ENCODE measurements around the gene PATE1.
"Not testable (repeated sequence)": the region's sequence is repeated elsewhere in the genome, so short reads cannot be mapped to it uniquely, and the experiment has no call there.

PATE1 gene, protein sequence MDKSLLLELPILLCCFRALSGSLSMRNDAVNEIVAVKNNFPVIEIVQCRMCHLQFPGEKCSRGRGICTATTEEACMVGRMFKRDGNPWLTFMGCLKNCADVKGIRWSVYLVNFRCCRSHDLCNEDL

GRCh38 chr11:125745979-125746378 lies at the start of gene PATE1:
TSS of gene PATE1 (plus strand) at chr11:125746279. CDS start at chr11:125746305, 26 bp downstream.
- DNase-seq (ENCODE audit: low read depth): no peak

DNA sequence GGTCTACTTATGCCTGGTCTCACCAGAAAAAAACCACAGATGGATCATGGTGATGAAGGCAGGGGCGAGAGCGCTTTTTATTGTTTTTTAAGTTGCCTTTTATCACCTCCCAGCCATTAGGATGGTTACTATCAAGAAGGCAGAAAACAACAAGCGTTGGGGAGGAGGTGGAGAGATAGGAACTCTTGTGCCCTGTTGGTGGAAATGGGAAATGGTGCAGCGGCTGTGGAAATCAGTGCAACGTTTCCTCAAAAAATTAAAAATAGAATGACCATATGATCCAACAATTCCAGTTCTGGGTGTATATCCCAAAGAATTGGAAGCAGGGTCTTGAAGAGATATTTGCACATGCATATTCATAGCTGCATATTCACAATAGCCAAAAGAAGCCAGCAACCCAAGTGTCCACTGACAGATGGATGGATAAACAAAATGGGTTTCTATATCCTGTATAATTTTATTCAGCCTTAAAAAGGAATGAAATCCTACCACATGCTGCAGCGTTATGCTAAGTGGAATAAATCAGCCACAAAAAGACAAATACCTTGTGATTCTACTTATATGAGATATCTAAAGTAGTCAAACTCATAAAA lies 45.0 kb upstream of the PATE1 start:
- no peak for DNase-seq (ENCODE audit: low read depth)

DNA sequence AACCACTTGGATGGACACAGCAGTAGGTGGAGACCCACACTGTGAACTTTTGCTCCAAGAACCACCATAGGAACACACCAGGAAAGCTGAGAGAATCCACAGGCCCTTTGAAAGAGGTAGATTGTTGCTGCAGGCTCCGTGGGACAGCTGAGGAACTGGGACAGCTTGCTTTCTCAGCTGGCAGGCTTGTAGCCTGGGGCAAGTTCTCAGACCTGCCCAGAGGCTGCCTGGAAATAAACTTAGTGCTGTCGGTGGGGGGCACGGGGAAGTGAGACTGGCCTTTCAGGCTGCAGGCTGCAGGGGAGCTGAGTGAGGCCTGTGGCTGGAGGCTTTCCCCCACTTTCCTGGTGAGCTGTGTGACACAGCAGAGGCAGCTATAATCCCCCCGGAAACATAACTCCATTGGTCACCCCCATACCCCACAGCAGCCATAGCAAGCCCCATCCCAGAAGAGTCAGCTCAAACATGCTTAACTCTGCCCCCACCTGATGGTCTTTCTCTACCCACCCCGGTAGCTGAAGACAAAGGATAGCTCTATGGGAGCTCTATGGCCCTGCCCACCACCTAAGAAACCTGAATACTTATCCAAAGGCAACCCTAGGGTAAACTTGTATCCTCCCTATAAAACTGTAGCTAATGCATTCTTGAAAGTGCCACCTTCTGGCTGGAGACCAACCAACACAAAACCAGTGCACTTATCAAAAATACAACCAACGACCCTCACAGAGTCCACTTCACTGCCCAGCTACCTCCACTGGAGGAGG lies 44.0 kb upstream of the PATE1 start:
- no peak for DNase-seq (ENCODE audit: low read depth)

DNA sequence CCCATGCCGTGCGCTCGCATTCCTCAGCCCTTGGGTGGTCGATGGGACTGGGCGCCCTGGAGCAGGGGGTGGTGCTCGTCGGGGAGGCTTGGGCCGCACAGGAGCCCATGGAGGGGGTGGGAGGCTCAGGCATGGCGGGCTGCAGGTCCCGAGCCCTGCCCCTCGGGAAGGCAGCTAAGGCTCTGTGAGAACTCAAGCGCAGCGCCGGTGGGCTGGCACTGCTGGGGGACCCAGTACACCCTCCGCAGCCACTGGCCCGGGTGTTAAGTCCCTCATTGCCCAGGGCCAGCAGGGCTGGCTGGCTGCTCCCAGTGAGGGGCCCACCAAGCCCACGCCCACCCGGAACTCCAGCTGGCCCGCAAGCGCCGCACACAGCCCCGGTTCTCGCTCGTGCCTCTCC lies 41.4 kb upstream of the PATE1 start:
- not testable (repeated sequence) for DNase-seq (ENCODE audit: low read depth)

DNA sequence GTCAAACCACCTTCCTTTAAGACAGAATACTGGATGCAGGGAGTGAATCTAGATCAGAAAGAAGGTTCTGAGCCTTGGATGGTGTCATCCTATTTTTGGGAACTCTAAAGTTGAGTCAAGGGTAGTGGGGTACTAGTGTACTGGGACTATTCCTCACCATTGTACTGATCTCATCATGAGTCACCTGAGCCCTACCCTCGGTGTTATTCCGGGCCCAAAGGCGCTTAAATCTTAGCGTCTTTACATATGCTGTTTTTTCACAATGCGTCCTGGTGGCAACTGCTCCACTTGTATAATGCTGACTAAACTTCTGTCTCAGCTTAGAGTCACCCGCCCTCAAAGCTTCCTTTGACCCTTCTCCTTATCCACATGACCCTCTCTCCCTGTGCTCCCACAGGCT lies 25.3 kb upstream of the PATE1 start:
- no peak for DNase-seq (ENCODE audit: low read depth)

DNA sequence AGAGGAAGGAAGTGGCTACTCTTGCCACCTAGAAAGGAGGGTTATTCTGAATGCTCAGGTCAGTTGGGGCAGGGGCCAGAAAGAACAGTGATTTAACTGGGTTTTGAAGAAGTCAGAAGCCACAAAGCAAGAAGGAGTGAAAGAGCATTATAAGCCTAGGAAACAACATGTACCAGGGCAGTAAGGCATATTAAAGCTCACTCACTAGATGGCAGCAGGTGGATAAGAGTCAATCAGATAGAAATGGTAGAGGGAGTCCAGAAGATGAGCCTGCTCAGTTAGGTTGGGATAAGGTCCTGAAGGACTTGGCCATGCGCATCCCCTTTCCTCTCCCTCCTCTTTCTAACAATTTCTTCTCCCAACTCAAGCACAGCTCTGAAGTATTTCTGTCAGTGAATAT lies 22.0 kb upstream of the PATE1 start:
- no peak for DNase-seq (ENCODE audit: low read depth)

DNA sequence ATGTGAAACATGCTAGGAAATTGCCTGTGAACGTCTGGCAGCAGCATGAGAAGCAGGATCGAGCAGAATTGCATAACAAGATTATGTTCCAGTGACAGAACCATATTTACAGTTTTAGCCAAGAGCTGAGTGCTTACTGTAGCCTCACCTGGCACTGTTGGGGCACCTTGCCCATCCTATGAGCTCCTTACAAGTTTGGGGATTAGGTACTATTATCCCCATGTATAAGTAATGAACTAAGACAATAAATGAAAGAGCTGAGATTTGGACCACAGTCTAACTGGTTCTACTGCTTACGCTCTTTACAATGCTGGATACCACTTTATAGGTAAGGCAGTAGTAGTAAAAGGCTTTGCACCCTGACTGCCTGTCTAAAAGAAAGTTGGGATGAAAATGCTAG lies 17.1 kb upstream of the PATE1 start:
- DNase-seq (ENCODE audit: low read depth): no peak

DNA sequence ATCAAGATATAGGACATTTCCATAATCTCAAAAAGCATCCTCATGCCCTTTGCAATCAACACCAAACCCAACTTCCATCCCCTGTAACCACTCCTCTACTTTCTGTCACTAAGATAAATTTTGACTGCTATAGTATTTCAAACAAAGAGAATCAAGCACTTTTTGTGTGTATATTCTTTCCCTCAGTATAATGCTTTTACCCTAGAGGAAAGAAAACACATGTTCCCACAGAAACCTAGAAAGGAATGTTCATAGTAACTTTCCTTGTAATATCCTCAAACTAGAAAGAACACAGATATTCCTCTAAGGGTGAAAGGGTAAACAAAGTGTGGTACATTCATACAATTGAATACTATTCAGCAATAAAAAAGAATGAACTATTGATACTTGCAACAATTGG lies 5.5 kb upstream of the PATE1 start:
- no peak for DNase-seq (ENCODE audit: low read depth)

- DNase-seq (ENCODE audit: low read depth): no peak
These were observed 2.4 kb upstream of the PATE1 start for GRCh38 chr11:125743681-125744080.

GRCh38 chr11:125750629-125751028 lies 4.5 kb downstream of the PATE1 start:
- no peak for DNase-seq (ENCODE audit: low read depth)

DNA sequence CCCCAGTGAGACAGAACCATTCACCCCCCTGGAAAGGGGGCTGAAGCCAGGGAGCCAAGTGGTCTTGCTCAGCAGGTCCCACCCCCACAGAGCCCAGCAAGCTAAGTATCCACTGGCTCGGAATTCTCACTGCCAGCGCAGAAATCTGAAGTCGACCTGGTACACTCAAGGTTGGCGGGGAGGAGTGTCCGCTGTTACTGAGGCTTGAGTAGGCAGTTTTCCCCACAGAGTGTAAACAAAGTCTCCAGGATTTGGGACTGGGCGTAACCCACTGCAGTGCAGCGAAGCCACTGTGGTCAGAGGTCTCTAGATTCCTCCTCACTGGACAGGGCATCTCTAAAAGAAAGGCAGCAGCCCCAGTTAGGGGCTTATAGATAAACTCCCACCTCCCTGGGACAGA lies 10.0 kb downstream of the PATE1 start:
- DNase-seq (ENCODE audit: low read depth): no peak

DNA sequence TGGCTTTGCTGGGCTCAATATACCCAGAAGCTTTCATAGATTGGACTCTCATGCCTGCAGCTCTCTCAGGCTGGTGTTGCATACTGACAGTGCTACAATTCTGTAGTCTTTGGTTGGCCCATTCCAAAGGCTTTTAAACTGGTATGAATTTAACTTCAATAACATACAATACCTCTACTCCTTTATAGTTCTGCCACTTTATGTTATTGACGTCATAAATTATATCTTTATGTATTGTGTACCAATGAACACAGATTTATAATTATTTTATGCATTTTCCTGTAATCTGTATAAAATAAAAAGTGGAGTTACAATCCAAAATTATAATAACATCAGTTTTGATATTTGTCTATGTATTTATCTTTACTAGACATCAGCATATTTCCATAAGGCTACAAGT lies 16.4 kb downstream of the PATE1 start:
- no peak for DNase-seq (ENCODE audit: low read depth)

DNA sequence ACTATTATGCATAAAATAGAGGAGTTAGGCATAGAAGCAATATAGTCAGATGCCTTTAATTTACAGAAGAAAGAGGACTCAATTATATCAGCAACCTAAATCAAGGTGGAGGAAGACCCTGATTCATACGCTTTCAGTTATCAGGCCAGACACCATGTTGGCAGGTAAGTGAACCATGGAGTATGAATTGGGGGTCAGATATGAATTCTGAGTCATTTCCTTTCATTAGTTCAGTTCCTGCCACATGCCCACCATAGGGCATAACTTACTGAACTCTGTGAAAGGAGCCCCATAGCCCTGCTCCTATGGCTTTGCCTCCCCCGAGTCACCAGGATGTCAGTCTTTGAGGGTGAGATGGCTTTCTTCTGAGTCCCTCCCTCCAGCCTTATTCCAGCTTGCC lies 17.4 kb downstream of the PATE1 start:
- no peak for DNase-seq (ENCODE audit: low read depth)

DNA sequence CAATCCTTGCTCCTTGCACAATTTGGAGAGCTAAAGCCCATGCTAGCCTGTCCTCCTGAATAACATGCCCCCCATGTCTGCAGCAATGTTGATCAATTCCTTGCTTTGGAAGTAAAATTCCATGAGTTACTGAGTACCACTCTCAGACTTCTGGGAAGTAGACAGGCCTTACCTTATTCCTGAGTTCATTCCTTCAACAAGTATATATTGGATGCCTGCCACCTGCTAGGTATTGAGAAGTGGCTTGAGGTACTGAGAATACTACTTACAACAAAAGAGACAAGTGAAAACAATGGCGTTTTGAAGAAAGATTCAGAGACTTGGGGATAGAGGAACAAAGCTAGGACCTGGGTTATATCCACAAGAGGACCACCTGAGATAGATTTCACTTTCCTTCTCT lies 20.2 kb downstream of the PATE1 start:
- no peak for DNase-seq (ENCODE audit: low read depth)

DNA sequence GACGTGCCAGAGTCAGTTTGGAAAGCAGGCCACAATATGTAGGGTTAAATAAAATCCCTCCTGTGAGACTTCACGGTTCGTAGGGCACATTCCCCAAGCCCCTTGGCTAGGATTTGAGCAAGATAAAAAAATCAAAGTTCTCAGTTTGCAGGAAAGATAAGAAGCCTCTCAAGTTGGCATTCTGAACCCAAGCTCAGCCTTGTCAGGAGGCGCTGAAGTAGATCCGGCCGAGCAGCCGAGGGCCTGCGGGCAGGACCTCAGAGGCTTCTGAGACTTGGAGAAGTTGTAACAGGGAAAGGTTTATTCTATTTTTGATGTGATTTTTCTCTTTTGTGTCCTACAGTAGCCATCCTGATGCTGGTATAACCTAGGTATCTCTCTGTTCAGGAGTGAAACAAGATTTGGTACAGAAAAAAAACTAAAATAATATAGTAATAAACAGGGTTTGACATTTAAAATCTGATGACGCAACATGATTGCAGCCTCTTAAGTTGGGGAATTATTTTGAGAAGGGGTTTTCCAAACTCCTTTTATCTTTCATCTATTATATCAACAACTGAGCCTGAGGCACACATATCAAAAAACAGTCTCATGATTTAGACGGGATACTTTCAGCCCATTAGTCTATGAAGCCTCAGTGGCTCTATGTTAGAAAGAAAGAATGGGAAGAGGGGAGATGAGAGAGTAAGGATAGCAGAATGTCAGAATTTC lies 22.4 kb downstream of the PATE1 start:
- DNase-seq (ENCODE audit: low read depth): no peak

GRCh38 chr11:125770583-125770982 lies 24.5 kb downstream of the PATE1 start:
- DNase-seq (ENCODE audit: low read depth): no peak

DNA sequence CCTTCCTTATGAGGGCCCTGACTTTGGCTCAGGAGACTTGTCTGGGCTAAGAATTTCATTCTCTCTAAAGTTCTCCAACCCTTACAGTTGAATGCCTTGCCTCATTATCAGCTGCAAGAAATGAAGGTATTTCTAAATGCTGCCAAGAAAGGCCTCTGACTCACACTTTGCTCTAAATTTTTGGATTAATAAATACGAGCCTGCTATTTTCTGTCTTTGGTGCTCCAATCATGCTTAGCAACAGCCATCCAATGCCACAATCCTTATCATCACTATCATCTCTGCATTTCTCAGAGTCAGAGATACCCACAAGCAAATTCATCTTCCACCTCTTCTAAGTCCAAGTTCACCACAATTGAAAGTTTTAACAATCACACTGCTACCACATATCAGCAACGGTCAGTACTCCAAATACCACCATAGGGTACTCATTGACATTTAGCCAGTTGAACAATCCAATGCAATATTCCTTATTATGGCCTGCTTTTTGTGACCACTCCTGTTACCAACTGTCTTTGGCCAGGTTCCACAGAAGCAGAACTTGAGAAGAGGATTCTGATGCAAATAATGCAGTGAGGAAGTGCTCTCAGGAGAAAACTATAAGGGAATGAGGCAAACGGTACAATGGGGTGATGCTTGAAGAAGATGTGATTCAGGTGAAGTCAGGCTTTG lies 26.9 kb downstream of the PATE1 start:
- no peak for DNase-seq (ENCODE audit: low read depth)

GRCh38 chr11:125773516-125773915 lies 27.4 kb downstream of the PATE1 start:
- DNase-seq (ENCODE audit: low read depth): no peak

- no peak for DNase-seq (ENCODE audit: low read depth)
These were observed 31.2 kb downstream of the PATE1 start for GRCh38 chr11:125777309-125777708.

GRCh38 chr11:125778728-125779127 lies 32.6 kb downstream of the PATE1 start, which contains the start of gene PATE2:
TSS of gene PATE2 (minus strand) at chr11:125778828. CDS start at chr11:125778773, 55 bp downstream.
- no peak for DNase-seq (ENCODE audit: low read depth)

DNA sequence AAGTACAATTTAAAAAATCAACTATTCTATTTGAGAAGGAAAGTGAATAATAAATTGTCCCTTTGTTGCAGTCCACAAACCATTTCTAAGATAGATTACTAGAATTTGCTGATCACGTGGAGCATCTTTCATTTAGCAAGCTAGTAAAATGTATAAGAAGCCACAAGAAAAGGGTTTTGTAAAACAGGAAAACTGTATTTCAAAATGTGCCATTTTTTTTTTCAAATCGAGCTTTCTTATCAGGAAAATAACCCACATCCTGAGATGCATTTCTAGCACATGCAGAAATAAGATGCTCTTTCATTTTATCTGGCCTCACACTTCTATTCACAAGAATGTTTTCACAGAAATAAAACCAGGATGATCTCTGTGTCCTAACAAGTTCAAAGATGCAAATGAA lies 38.6 kb downstream of the PATE1 start:
- DNase-seq (ENCODE audit: low read depth): no peak

GRCh38 chr11:125787827-125788226 lies 41.7 kb downstream of the PATE1 start, which contains the start of gene PATE3:
TSS of gene PATE3 (plus strand) at chr11:125788127. CDS start at chr11:125788152, 25 bp downstream.
- DNase-seq (ENCODE audit: low read depth): no peak
